ENCODE measurements around the gene F13A1.

F13A1 gene

DNA sequence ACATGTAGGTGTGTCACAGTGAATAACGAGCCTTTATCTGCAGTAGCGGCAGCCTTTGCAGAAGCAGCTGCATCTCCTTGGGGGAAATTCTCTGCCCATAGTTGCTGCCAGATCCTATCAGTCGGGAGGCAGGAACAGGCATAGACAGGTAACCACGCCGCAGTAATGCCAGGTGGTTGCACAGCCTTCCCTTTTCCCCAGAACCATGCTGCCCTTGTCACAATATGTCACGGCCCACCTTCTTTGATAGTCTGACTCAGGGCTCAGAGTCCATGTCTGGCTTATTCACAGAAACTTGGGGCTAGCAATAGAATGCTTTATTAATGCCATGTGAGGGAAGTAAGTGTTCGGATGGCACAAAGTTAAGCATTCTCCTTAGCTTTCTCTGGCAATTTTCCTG, 76.6 kb downstream of the F13A1 start:
- DNase-seq (ENCODE audit: low read depth in 2 of 2) = no peak

DNA sequence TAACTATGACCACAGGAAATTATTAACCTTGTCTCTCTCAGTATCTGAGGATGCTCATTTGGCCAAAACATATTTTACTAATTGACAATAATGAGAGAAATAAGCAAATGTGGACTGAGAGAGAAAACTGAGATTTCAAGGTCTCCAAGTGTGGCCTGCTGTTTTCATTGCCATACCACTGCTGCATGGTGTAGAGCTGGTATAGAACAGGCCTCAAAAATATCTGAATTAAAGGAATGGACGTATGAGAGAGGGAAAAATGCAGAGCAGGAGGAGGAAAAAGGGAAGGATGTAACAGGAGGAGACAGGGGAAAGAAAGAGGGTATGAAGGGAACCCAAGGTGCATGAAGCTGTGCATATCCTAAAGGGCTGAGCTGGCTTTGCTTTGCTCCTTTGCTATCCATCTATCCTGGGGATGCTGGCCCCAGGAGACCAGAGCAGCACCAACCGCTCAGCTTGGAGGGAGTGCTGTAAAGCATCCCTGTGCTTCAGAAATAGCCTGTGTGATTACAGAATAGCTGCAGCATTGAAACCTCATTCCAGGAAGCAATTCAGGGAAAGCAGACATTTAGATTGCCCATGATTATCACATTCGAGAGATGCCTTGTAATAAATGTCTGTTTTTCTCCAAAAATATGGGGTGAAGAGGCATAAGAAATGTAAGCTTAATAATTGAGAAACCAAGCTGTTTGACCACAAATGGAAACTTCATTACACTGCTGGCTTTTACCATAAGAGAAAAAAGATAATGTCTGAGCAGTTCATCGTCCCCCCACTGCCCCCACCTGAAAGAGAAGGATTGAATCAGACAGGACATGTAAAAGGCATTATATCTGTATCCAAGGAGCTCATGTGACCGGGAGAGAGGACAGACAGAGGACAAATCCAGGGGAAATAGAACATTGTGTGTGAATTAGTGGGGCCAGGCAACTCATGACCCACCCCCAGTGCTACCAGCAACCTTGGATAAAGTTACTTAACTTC, 80.6 kb downstream of the F13A1 start:
- DNase-seq (ENCODE audit: low read depth in 2 of 2) = no peak

- DNase-seq (ENCODE audit: low read depth in 2 of 2) = no peak
Observed at GRCh38 chr6:6236730-6237469, 83.6 kb downstream of the F13A1 start.

- DNase-seq (ENCODE audit: low read depth in 2 of 2) = no peak
Observed at GRCh38 chr6:6235786-6236185, 84.7 kb downstream of the F13A1 start.

GRCh38 chr6:6234963-6235362, 85.5 kb downstream of the F13A1 start:
- no peak for DNase-seq (ENCODE audit: low read depth in 2 of 2)

DNA sequence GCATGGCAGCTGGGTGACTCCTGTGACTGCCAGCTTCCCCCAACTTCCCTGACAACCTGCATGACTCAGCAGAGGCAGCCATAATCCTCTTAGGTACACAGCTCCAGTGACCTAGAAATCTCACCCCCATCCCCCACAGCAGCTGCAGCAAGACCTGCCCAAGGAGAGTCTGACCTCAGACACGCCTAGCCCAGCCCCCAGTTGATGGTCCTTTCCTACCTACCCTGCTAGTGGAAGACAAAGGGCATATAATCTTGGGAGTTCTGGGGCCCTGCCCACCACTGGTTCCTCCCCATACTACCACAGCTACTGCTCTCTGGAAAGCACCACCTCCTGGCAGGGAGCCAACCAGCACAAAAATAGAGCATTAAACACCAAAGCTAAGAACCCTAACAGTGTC, 90.2 kb downstream of the F13A1 start:
- DNase-seq (ENCODE audit: low read depth in 2 of 2) = no peak

DNA sequence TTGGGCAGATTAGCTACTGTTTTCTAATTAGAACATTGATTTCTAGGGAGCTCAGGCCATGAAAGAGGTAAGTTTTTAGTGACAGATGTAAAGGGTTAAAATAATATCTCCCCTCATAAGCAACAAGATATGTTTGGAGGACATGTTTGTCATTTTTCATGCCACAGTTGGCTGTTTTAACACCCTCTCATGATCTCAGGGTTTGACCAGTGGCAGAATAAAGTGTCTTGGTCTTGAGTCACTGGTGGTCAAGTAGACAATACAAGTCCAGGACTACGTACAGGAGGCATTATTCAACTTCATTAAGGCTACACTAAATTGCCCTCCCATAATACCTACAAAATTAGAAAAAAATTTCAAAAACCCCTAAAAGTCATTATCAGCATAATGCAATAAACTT, 92.6 kb downstream of the F13A1 start:
- DNase-seq (ENCODE audit: low read depth in 2 of 2) = no peak

GRCh38 chr6:6225885-6226529, 94.5 kb downstream of the F13A1 start:
- DNase-seq (ENCODE audit: low read depth in 2 of 2) = no peak

DNA sequence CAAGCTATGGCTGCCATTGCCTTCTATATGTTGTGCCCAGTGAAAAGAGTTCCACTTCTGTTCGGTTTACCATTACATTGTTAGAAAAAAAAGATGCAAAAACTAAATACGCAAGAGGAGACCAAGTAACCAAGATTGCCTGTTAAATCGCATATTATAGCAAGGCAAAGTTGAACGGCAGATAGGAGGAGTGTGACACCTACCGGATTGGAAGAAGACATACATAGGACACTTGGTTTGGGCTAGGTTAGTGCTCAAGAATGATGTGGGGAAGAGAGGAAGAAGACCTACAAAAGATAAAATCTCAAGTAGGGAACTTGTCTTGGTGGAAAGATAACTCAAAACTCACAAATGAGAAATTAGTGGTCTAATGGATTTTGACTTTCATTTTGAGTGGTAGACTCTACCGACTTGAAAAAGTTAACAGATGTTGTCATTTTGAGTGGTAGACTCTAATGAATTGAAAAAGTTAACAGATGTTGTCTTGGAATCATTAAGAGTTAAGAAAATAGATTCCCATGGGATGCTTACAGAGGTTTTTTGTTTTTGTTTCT, 95.5 kb downstream of the F13A1 start:
- DNase-seq (ENCODE audit: low read depth in 2 of 2) = no peak

GRCh38 chr6:6221787-6222535, 98.5 kb downstream of the F13A1 start:
- no peak for DNase-seq (ENCODE audit: low read depth in 2 of 2)

GRCh38 chr6:6220718-6221117, 99.7 kb downstream of the F13A1 start:
- no peak for DNase-seq (ENCODE audit: low read depth in 2 of 2)

DNA sequence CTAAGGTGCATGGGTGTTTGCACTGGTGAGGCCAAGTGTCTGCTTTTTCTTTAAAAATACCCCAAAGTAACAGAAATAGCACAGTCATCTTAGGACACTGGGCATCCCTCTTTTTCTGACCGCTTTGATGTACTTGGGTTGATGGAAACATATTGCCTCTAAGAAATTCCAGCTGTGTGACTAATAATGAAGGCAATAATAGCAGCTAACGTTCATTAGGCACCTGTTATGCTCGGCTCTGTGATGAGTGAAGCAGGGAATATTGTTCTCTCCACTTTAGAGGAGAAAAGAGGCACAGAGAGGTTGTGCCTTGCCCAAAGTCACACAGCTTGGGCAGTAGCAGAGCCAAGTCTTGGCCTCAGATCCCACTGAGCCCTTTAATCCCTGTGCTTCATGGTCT, 100.7 kb downstream of the F13A1 start:
- DNase-seq (ENCODE audit: low read depth in 2 of 2) = no peak

DNA sequence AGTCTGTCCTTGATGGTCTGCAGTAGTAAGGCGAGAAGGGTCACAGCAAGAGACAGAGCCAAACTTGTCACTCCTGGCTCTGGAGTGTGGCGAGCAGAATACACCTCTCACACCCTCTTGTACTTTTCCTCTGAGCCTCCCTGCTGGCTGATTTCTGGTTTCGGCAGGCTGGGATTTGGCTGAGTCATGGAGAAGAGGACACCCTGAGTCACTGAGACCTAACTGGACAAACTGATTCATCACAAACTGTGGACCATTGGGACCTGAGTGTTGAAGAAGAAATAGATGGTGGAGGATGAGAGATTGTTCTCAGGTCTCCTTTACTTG, 101.7 kb downstream of the F13A1 start:
- no peak for DNase-seq (ENCODE audit: low read depth in 2 of 2)

GRCh38 chr6:6217855-6218758, 102.4 kb downstream of the F13A1 start:
- no peak for DNase-seq (ENCODE audit: low read depth in 2 of 2)

DNA sequence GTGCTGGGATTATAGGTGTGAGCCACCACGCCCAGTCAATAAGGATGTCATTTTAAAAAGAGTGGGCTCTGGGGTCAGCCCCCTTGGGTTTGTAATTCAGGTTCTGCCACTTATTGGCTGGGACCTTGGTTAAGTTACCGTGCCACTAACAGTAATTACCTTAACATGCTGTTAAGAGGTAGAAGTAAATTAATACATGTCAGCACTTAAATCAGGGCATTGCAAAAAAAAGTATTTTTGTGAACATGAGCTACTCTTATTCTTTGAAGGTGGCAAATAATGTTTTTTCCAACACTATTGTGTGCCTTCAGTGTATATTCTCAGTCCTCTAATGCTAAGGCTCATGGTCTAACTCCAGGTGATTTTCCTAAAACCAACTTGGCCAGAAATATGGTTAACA, 109.5 kb downstream of the F13A1 start:
- DNase-seq (ENCODE audit: low read depth in 2 of 2) = no peak

GRCh38 chr6:6202886-6203285, 117.6 kb downstream of the F13A1 start:
- no peak for DNase-seq (ENCODE audit: low read depth in 2 of 2)

- DNase-seq (ENCODE audit: low read depth in 2 of 2) = no peak
Observed at GRCh38 chr6:6201200-6201599, 119.3 kb downstream of the F13A1 start.

DNA sequence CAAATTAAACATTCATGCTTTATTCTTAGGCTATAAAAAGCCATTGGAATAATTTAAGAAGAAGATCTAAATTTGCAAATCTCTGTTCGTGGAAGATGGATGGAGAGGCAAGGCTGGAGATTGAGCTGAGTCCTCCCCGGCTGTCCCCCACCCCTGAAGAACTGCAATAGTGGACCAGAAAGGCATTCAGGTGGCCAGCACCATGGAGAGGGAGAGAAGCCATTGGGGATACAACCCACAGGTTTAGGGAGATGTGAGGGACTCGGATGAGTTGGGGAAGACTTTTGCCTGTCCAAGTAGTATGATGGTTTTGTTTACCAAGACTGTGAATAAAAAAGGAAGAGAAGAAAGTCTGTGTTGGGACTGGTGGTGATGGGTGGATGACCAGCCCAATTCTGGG, 120.8 kb downstream of the F13A1 start:
- DNase-seq (ENCODE audit: low read depth in 2 of 2) = no peak

GRCh38 chr6:6196762-6197161, 123.7 kb downstream of the F13A1 start:
- no peak for DNase-seq (ENCODE audit: low read depth in 2 of 2)

GRCh38 chr6:6195080-6195479, 125.4 kb downstream of the F13A1 start:
- DNase-seq (ENCODE audit: low read depth in 2 of 2) = no peak
